Esophagus muscularis mucosa (tissue), 4 donors: ENCODE measurements around the gene DDX27. TPM values are rescaled to one million over a fixed set of nuclear protein-coding genes. Genes with fewer than 3 reads are reported as not detected.

Source experiments
- DNase-seq: peaks from one replicate; pipeline ENCODE4 v3.0.0-alpha.2; 2017; ENCODE audit errors: extremely low spot score
- H3K27ac ChIP-seq, 4 donors: fragments of 200-600 bp; sonication (generic); replicated peaks in 1 of 4; 1 replicate in 3 of 4; 2 replicates in 1 of 4; pipeline ENCODE4 v1.5.1; 2016 to 2019; ENCODE audit warnings: mild to moderate bottlenecking in 1 of 4
- H3K27me3 ChIP-seq, 4 donors: fragments of 200-600 bp; sonication (generic); one replicate each; pipeline versions ENCODE4 v1.5.1 to v1.6.0; 2016 to 2019
- H3K36me3 ChIP-seq, 4 donors: fragments of 200-600 bp; sonication (generic); one replicate each; pipeline ENCODE4 v1.5.1; 2016 to 2019
- H3K4me1 ChIP-seq, 4 donors: fragments of 200-600 bp; sonication (generic); one replicate each; pipeline ENCODE4 v1.5.1; 2016 to 2019
- H3K4me3 ChIP-seq, 4 donors: fragments of 200-600 bp; sonication (generic); 1 replicate in 2 of 4; 2 replicates in 2 of 4; pipeline ENCODE4 v1.5.1; 2016 to 2019; ENCODE audit warnings: mild to moderate bottlenecking in 4 of 4, moderate library complexity in 1 of 4
- H3K9me3 ChIP-seq, 4 donors: fragments of 200-600 bp; sonication (generic); 1 replicate in 3 of 4; 2 replicates in 1 of 4; pipeline ENCODE4 v1.5.1; 2016 to 2019
- EP300 ChIP-seq: sonication (generic); formaldehyde crosslinking; IDR thresholded peaks from one replicate; pipeline ENCODE4 v1.6.1; 2017; ENCODE audit warnings: antibody characterized with exemption
- POLR2A ChIP-seq: fragments of 450-650 bp; IDR thresholded peaks from one replicate; pipeline ENCODE4 v1.6.1; 2017; ENCODE audit warnings: antibody characterized with exemption, moderate library complexity, mild to moderate bottlenecking, low read depth
- POLR2AphosphoS5 ChIP-seq, 2 donors: sonication (generic); formaldehyde crosslinking; IDR thresholded peaks; one replicate each; pipeline ENCODE4 v1.6.1; 2017; ENCODE audit warnings: antibody characterized with exemption in 2 of 2
- WGBS: methylation state at CpG from one replicate; pipeline ENCODE4 v1.1.5; 2018; 5-methylcytosine and 5-hydroxymethylcytosine counted together
- intact Hi-C: fragments of 100-400 bp; cut with DNase I; formaldehyde crosslinking; loops from one replicate; pipeline ENCODE4 v1.15.1; 2023
- total RNA-seq, 4 donors: library from RNA; depleted of rRNA; stranded (reverse); fragments of >200 nt; gene quantifications; one replicate each; pipeline versions ENCODE4 v1.1.0 to v1.2.1, GENCODE V29; 2016
- TF ChIP-seq, protein P1 (sequence below), 3 experiments: fragments of 200-600 bp in 2 of 3; fragments of 450-650 bp in 1 of 3; sonication (generic) in 2 of 3; IDR thresholded peaks; one replicate each; pipeline ENCODE4 v1.5.1; 2017 to 2019; ENCODE audit warnings: antibody characterized with exemption in 3 of 3, mild to moderate bottlenecking in 2 of 3, moderate library complexity in 1 of 3

DDX27 gene
- total RNA-seq, 4 donors from 2014 or later: 25.7 to 35.0 (median 30.2) TPM

DNA sequence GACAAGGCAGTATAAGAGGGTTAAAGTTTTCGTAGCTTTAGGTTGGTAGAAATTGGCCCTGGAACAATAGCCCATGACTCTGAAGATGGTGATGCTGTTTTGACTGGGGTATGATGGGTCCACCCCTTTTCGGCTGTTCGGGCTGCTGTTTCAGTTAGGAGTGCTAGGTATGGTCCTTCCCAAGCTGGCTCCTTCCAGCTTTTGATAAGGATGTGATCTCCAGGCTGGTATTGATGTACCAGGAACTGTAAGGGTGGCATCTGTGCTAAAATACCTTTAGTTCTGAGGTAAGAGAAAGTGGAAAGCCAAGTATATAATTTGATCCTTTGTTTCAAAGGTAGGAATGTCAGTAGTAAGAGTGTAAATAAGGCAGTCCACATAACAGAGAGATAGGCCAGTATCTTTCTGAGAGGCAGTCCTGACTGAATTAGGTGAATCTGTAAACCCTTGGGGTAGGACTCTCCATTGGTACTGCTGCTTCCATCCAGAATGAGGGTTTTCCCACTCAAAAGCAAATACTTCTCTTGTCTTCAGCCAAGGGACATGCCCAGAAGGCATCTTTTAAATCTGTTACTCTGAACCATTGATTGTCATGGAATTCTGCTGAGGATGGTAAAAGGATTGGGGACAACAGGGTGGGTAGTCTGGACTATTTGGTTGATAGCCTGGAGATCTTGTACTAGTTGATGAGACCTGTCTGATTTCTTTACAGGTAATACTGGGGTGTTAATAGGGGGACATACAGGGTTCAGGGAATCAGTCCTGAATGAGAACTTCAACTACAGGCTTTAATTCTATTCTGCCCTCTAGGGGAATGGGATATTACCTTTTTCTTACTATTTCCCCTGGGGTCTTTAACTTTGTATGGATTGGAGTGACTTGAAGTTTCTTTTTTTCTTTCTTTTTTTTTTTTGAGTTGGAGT, 64.7 kb downstream of the DDX27 start:
- Histone ChIP-seq H3K36me3 (peaks cover 73 to 99% (median 94%) of the 10 kb centered on the region in 4 donors), H3K27ac (no peak overlapping the region), H3K27me3 (no peaks in the 10 kb centered on the region), H3K4me3 (no peak overlapping the region), H3K4me1 (peaks cover 27 to 71% (median 56%) of the 10 kb centered on the region in 4 donors), H3K9me3 (peaks cover 5 to 50% (median 25%) of the 10 kb centered on the region in 4 donors)
- WGBS: 100% methylated on average over 3 of the region's 3 CpGs
- TF ChIP-seq, protein P1, sequence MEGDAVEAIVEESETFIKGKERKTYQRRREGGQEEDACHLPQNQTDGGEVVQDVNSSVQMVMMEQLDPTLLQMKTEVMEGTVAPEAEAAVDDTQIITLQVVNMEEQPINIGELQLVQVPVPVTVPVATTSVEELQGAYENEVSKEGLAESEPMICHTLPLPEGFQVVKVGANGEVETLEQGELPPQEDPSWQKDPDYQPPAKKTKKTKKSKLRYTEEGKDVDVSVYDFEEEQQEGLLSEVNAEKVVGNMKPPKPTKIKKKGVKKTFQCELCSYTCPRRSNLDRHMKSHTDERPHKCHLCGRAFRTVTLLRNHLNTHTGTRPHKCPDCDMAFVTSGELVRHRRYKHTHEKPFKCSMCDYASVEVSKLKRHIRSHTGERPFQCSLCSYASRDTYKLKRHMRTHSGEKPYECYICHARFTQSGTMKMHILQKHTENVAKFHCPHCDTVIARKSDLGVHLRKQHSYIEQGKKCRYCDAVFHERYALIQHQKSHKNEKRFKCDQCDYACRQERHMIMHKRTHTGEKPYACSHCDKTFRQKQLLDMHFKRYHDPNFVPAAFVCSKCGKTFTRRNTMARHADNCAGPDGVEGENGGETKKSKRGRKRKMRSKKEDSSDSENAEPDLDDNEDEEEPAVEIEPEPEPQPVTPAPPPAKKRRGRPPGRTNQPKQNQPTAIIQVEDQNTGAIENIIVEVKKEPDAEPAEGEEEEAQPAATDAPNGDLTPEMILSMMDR (IDR thresholded peaks at IDR 0.05): no peak
- TF ChIP-seq POLR2AphosphoS5 (IDR thresholded peaks at IDR 0.05): no peak
- no peak for TF ChIP-seq POLR2A
- no peak for TF ChIP-seq EP300
- DNase-seq: no peak
- intact Hi-C loops: no loop called here

DNA sequence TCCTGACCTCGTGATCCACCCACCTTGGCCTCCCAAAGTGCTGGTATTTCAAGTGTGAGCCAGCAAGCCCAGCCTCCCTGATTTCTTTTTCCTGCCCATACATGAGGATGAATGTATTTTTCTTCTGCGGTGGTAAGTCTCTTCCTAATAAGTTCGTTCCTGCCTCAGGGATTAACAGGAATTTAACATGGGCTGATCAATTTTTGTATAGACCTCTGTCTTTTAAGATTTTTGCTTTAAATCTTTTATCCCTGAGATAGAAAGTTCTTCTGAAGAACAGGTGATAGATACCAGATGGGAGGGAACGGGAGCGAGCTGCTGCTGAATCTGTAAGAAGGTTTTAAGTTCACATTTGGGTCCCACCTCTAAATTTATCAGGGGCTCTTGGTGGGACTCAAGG, 65.6 kb downstream of the DDX27 start:
- peaks cover 75 to 100% (median 99%) of the 10 kb centered on the region in 4 donors for H3K36me3 ChIP-seq
- H3K9me3 ChIP-seq: peaks cover 5 to 50% (median 25%) of the 10 kb centered on the region in 4 donors

DNA sequence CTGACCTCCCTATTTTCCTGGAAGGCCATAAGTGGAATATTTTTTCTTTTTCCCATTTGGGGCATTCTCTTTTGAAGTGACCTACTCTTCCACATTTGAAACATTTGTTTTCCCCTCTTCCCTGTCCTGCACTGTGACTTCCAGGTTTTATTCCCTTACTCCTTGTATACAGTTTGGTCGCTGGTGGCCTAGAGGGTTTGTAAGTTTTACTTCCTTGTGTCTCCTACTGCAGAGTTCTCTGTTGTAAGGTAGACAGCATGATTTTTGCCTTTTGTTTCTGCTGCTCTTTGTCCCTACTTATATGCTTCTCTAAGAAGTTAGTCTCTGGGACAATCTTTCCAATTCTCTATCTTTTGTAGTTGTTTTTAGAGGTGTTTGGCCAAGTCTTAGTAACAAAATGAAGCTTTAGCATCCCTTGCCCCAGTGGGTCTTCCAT, 66.0 kb downstream of the DDX27 start:
- 97% methylated on average over 1 of the region's 1 CpG for WGBS
- no peak overlapping the region for H3K4me3 ChIP-seq
- peaks cover 74 to 100% (median 99%) of the 10 kb centered on the region in 4 donors for H3K36me3 ChIP-seq
- DNase-seq: no peak
- no peaks in the 10 kb centered on the region for H3K27me3 ChIP-seq
- TF ChIP-seq POLR2A (no peak), POLR2AphosphoS5 (IDR thresholded peaks at IDR 0.05) (no peak), EP300 (no peak)
- TF ChIP-seq, protein P1 (IDR thresholded peaks at IDR 0.05): no peak
- H3K4me1 ChIP-seq: peaks cover 16 to 58% (median 43%) of the 10 kb centered on the region in 4 donors
- H3K27ac ChIP-seq: no peak overlapping the region
- peaks cover 5 to 50% (median 25%) of the 10 kb centered on the region in 4 donors for H3K9me3 ChIP-seq
- intact Hi-C loops: no loop called here

More for the DNA sequence above, 65.6 kb downstream of the DDX27 start:
- DNase-seq: no peak
- H3K4me1 ChIP-seq: peaks cover 20 to 63% (median 48%) of the 10 kb centered on the region in 4 donors
- intact Hi-C loops: no loop called here
- TF ChIP-seq EP300: no peak
- no peak for TF ChIP-seq POLR2A
- TF ChIP-seq, protein P1 (IDR thresholded peaks at IDR 0.05): no peak
- TF ChIP-seq POLR2AphosphoS5 (IDR thresholded peaks at IDR 0.05): no peak
- H3K27ac ChIP-seq: no peak overlapping the region
- H3K4me3 ChIP-seq: no peak overlapping the region
- 93% methylated on average over 5 of the region's 5 CpGs for WGBS
- no peaks in the 10 kb centered on the region for H3K27me3 ChIP-seq

DNA sequence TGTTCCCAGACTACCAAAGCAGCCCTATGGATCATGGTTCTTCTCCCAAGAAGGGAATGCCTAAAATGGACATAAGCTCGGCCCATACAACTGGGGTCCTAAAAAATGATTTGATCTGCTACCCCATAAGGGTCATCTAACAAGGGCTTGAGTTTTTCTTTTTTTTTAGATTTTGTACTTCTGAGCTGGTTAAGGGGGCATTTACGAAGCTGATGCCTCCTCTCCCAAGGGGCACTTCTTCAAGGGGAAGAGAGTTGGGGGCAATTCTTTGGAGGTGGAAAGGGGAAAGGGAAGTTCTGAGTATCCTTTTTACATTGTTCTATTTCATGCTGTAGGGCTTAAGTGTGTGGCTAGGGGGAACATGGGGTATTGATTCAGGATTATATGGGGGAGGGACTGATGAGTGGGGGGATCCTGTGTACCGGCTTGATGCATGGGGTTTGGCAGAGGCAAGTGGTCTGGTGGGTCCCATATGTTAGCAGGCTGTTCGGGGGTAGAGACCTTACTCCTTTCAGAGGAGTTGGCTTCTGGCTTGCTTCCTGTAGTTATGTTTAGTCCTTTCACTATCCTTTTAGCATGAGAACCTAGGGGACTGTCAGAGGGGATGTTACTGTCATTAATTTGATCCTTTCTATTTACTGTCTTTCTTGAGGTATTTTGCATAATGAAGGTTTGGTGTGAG, 66.7 kb downstream of the DDX27 start:
- peaks cover 72 to 100% (median 99%) of the 10 kb centered on the region in 4 donors for H3K36me3 ChIP-seq
- WGBS: 92% methylated on average over 4 of the region's 4 CpGs

More for the DNA sequence above, 66.7 kb downstream of the DDX27 start:
- no peak overlapping the region for H3K4me3 ChIP-seq
- intact Hi-C loops: no loop called here
- TF ChIP-seq EP300: no peak
- no peak for TF ChIP-seq POLR2A
- no peak for TF ChIP-seq POLR2AphosphoS5 (IDR thresholded peaks at IDR 0.05)
- TF ChIP-seq, protein P1 (IDR thresholded peaks at IDR 0.05): no peak
- peaks cover 5 to 45% (median 22%) of the 10 kb centered on the region in 4 donors for H3K9me3 ChIP-seq
- H3K27me3 ChIP-seq: no peaks in the 10 kb centered on the region
- peaks cover 11 to 51% (median 37%) of the 10 kb centered on the region in 4 donors for H3K4me1 ChIP-seq
- H3K27ac ChIP-seq: no peak overlapping the region
- DNase-seq: no peak
